ENCODE results near the gene NEAT1. TPM values are rescaled to one million over a fixed set of nuclear protein-coding genes. Genes with fewer than 3 reads are reported as not detected.

Gene NEAT1
- total RNA-seq, 3 donors from 2014 or later, result 323 to 391 (median 351) TPM

GRCh38 chr11:65415499-65416340 is 6.9 kb upstream of the NEAT1 start:
- H3K9me3 ChIP-seq, result no peaks in the 10 kb centered on the region
- H3K4me3 ChIP-seq, result peak overlapping the region; percentile 93 to 96 (median 95)
- no peaks in the 10 kb centered on the region for H3K36me3 ChIP-seq
- TF ChIP-seq POLR2A (IDR thresholded peaks at IDR 0.05) (no peak), POLR2AphosphoS5 (IDR thresholded peaks at IDR 0.05) (no peak), CTCF (IDR thresholded peaks at IDR 0.05) (no peak)
- intact Hi-C loops (cut with DNase I; ENCODE audit: low total_unique reads), result loop anchor here (5.0 kb wide), 1 partner anchor 33 kb away; the partner anchor contains the start of gene SLC25A45
- H3K27ac ChIP-seq, result peak overlapping the region; percentile 100
- DNase-seq (ENCODE audit: low spot score in 2 of 2), result peak in 1 of 2 donors; percentile 42
- H3K4me1 ChIP-seq, result peaks cover 25 to 26% of the 10 kb centered on the region in 2 donors
- no peaks in the 10 kb centered on the region for H3K27me3 ChIP-seq

DNA sequence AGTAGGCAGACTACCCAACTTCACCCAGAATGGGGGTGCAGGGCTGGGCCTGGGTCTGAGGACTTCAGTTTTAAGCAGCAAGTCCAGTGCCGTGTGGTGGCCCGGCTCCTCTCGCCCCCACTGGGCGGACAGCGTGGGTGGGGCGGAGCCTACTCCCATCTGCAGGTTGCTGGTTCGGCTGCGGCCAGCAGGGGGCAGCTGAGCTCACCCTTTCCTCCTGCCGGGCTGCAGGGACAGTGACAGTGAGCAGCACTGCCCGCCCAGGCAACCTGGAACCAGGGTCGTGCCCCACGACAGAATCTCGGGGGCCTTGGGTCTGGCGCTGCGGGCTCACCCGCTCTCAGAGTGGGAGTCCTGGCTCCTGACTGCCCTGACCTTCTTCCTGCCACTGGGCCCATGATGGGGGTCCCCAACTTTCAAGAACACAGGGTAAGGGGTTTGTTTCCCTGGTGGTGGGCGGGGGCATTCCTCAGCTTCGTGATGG is 6.2 kb upstream of the NEAT1 start:
- Histone ChIP-seq H3K27ac (peak overlapping the region; percentile 100), H3K36me3 (no peaks in the 10 kb centered on the region), H3K4me1 (peaks cover 26 to 30% of the 10 kb centered on the region in 2 donors), H3K4me3 (peak overlapping the region; percentile 93 to 96 (median 95)), H3K9me3 (no peaks in the 10 kb centered on the region), H3K27me3 (no peaks in the 10 kb centered on the region)
- DNase-seq (ENCODE audit: low spot score in 2 of 2), result peak; percentile 90 to 94
- TF ChIP-seq CTCF (IDR thresholded peaks at IDR 0.05) (peak; percentile 99 to 100 (median 100)), POLR2A (IDR thresholded peaks at IDR 0.05) (no peak), POLR2AphosphoS5 (IDR thresholded peaks at IDR 0.05) (peak; percentile 61 to 86 (median 68))
- intact Hi-C loops (cut with DNase I; ENCODE audit: low total_unique reads), result loop anchor here (5.0 kb wide), 1 partner anchor 34 kb away; the partner anchor contains the start of gene SLC25A45

DNA sequence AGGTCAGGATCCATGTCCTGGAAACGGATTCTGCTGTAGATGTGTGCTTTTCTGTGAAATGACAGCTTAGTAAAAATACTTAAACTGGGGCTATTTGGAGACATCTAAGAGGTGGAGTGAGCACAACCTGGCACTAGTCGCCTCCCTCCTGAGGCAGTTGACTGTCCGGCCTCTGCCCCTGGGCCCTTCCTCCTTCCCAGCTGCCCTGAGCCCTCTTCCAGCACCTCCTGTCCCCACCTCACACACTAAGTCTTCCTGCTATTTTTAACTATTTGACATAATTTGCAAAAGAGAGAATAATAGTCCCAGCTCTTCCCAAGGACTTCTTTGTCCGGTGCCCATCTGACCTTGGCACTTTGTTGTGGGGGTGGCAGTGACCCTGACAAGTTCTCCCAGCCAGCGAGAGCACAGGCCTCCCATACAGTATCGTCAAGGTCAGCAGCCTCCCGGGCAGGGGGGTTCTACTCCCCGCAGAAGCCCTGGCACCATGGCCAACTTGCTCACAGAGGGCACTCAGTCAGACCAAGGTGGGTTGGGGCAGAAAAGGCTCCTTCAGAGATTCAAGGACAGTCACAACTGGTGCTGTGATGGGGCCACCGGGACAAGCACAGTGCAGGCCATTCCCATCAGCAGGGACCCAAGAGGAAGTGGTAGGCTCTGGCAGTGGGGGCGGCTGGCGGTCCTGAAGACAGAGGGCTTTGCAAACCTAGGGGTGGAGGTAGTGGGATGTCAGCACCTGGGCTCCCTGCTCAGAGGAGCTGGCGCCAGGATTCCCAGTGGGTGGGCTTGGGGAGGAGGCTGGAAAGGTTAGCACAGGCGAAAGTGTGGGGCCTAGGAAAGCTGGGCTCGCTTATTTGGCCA is 5.5 kb upstream of the NEAT1 start:
- Histone ChIP-seq H3K27ac (peak overlapping the region; percentile 100), H3K4me1 (peaks cover 26 to 30% of the 10 kb centered on the region in 2 donors), H3K9me3 (no peaks in the 10 kb centered on the region), H3K36me3 (no peaks in the 10 kb centered on the region), H3K4me3 (peak overlapping the region; percentile 93 to 96 (median 95)), H3K27me3 (no peaks in the 10 kb centered on the region)
- TF ChIP-seq POLR2A (IDR thresholded peaks at IDR 0.05) (no peak), POLR2AphosphoS5 (IDR thresholded peaks at IDR 0.05) (no peak), CTCF (IDR thresholded peaks at IDR 0.05) (no peak)
- intact Hi-C loops (cut with DNase I; ENCODE audit: low total_unique reads), result loop anchor here (1.0 to 5.0 kb wide), 2 partner anchors 35 to 94 kb away; partner anchors contain the start of gene SLC25A45
- peak; percentile 50 for DNase-seq (ENCODE audit: low spot score in 2 of 2)

GRCh38 chr11:65417702-65418430 is 4.7 kb upstream of the NEAT1 start:
- H3K27me3 ChIP-seq, result no peaks in the 10 kb centered on the region
- no peaks in the 10 kb centered on the region for H3K36me3 ChIP-seq
- peak overlapping the region; percentile 93 to 96 (median 95) for H3K4me3 ChIP-seq
- no peaks in the 10 kb centered on the region for H3K9me3 ChIP-seq
- H3K4me1 ChIP-seq, result peaks cover 26 to 30% of the 10 kb centered on the region in 2 donors
- H3K27ac ChIP-seq, result peak overlapping the region; percentile 100
- TF ChIP-seq POLR2AphosphoS5 (IDR thresholded peaks at IDR 0.05), result peak in 1 of 3 donors; percentile 25
- no peak for TF ChIP-seq POLR2A (IDR thresholded peaks at IDR 0.05)
- TF ChIP-seq CTCF (IDR thresholded peaks at IDR 0.05), result no peak
- DNase-seq (ENCODE audit: low spot score in 2 of 2), result peak in 1 of 2 donors; percentile 58
- intact Hi-C loops (cut with DNase I; ENCODE audit: low total_unique reads), result loop anchor here (1.0 to 5.0 kb wide), 2 partner anchors 36 to 93 kb away; partner anchors contain the start of gene SLC25A45
